Measurements from ENCODE around the gene DBR1. TPM values are rescaled to one million over a fixed set of nuclear protein-coding genes. Genes with fewer than 3 reads are reported as not detected.

DBR1 gene
- total RNA-seq, 4 donors from 2014 or later: 7.5 to 8.9 (median 7.8) TPM; not detected in 1

GRCh38 chr3:138186803-138187295 lies 12.1 kb upstream of the DBR1 start:
- intact Hi-C loops (cut with DNase I; ENCODE audit: low total_unique reads) (no loop called here), in situ Hi-C loops (cut with MboI; ENCODE audit: low pct_ligation_motif_present in 1 of 4, low pct_unique_long_range_greater_than_20kb in 1 of 4, low sequenced_read_pairs in 3 of 4) (no loop called here)
- H3K4me1 ChIP-seq: peaks cover 10 to 32% (median 28%) of the 10 kb centered on the region in 4 donors
- no peaks in the 10 kb centered on the region for H3K9me3 ChIP-seq
- peak overlapping the region; percentile 85 to 87 (median 86) for H3K4me3 ChIP-seq
- H3K36me3 ChIP-seq: peaks cover 0 to 5% (median 0%) of the 10 kb centered on the region in 4 donors
- DNase-seq: peak; percentile 94
- WGBS, 2 donors (ENCODE audit: low coverage in 1 of 2): 0% methylated on average over 12 to 25 of the region's 25 CpGs
- TF ChIP-seq POLR2AphosphoS5 (IDR thresholded peaks at IDR 0.05) (no peak), POLR2A (IDR thresholded peaks at IDR 0.05) (no peak), EP300 (IDR thresholded peaks at IDR 0.05; ENCODE audit: low read depth) (no peak), CTCF (IDR thresholded peaks at IDR 0.05) (no peak)
- peaks cover 5% of the 10 kb centered on the region for H3K27me3 ChIP-seq
- H3K27ac ChIP-seq: peak overlapping the region; percentile 96 to 97 (median 97)

GRCh38 chr3:138186221-138186620 lies 11.5 kb upstream of the DBR1 start:
- Histone ChIP-seq H3K9me3 (no peaks in the 10 kb centered on the region), H3K4me1 (peaks cover 10 to 30% (median 28%) of the 10 kb centered on the region in 4 donors), H3K36me3 (peaks cover 0 to 5% (median 0%) of the 10 kb centered on the region in 4 donors), H3K27me3 (peaks cover 5% of the 10 kb centered on the region), H3K27ac (peak overlapping the region; percentile 96 to 97 (median 97)), H3K4me3 (peak overlapping the region in 2 of 4 donors; percentile 87)
- no peak for DNase-seq
- TF ChIP-seq CTCF (IDR thresholded peaks at IDR 0.05) (no peak), POLR2A (IDR thresholded peaks at IDR 0.05) (no peak), EP300 (IDR thresholded peaks at IDR 0.05; ENCODE audit: low read depth) (no peak), POLR2AphosphoS5 (IDR thresholded peaks at IDR 0.05) (no peak)
- WGBS, 2 donors (ENCODE audit: low coverage in 1 of 2): 46 to 55% methylated on average over 1 to 2 of the region's 2 CpGs
- intact Hi-C loops (cut with DNase I; ENCODE audit: low total_unique reads): no loop called here
- in situ Hi-C loops (cut with MboI; ENCODE audit: low pct_ligation_motif_present in 1 of 4, low pct_unique_long_range_greater_than_20kb in 1 of 4, low sequenced_read_pairs in 3 of 4): no loop called here

- in situ Hi-C loops (cut with MboI; ENCODE audit: low pct_ligation_motif_present in 1 of 4, low pct_unique_long_range_greater_than_20kb in 1 of 4, low sequenced_read_pairs in 3 of 4): no loop called here
- WGBS, 2 donors (ENCODE audit: low coverage in 1 of 2): 0 to 71% methylated on average over 1 to 3 of the region's 3 CpGs
Measured at GRCh38 chr3:138184994-138185393, 10.3 kb upstream of the DBR1 start.

More at GRCh38 chr3:138184994-138185393, 10.3 kb upstream of the DBR1 start:
- Histone ChIP-seq H3K9me3 (no peaks in the 10 kb centered on the region), H3K27me3 (peaks cover 5% of the 10 kb centered on the region), H3K4me1 (peaks cover 10 to 25% (median 23%) of the 10 kb centered on the region in 4 donors), H3K27ac (no peak overlapping the region), H3K4me3 (no peak overlapping the region), H3K36me3 (no peaks in the 10 kb centered on the region)
- intact Hi-C loops (cut with DNase I; ENCODE audit: low total_unique reads): no loop called here
- no peak for TF ChIP-seq EP300 (IDR thresholded peaks at IDR 0.05; ENCODE audit: low read depth)
- TF ChIP-seq POLR2A (IDR thresholded peaks at IDR 0.05): no peak
- no peak for TF ChIP-seq CTCF (IDR thresholded peaks at IDR 0.05)
- no peak for TF ChIP-seq POLR2AphosphoS5 (IDR thresholded peaks at IDR 0.05)
- no peak for DNase-seq

All from transverse colon (tissue), 4 donors.